ENCODE measurements around the gene SULT4A1. TPM values are rescaled to one million over a fixed set of nuclear protein-coding genes. Genes with fewer than 3 reads are reported as not detected.

Gene SULT4A1
- total and polyA plus RNA-seq, 12 donors, result 0.19 to 1.2 (median 0.29) TPM; not detected in 2

- no peaks in the 10 kb centered on the region for H3K9me3 ChIP-seq
- H3K4me1 ChIP-seq, result no peaks in the 10 kb centered on the region
- intact Hi-C loops (cut with DNase I), result loop anchor here in 3 of 10 donors (5.0 to 10.0 kb wide), 3 partner anchors 53 to 501 kb away; no protein-coding TSS in a partner anchor
- no peak overlapping the region for H3K27ac ChIP-seq
- no peak for ATAC-seq
- TF ChIP-seq CTCF (IDR thresholded peaks at IDR 0.05), result no peak
- peaks cover 14 to 64% (median 42%) of the 10 kb centered on the region in 7 donors for H3K27me3 ChIP-seq
- H3K4me3 ChIP-seq, result no peak overlapping the region
- 89 to 93% methylated on average over 6 of the region's 6 CpGs for WGBS, 2 donors
- DNase-seq, result no peak
- H3K36me3 ChIP-seq, result no peaks in the 10 kb centered on the region
These were observed 23.5 kb upstream of the SULT4A1 start for GRCh38 chr22:43885786-43886185.

- peak in 4 of 9 donors; percentile 1 to 16 (median 4) for TF ChIP-seq CTCF (IDR thresholded peaks at IDR 0.05)
- intact Hi-C loops (cut with DNase I), result loop anchor here in 3 of 10 donors (5.0 to 10.0 kb wide), 3 partner anchors 53 to 500 kb away; no protein-coding TSS in a partner anchor
- WGBS, 2 donors, result 66 to 69% methylated on average over 7 of the region's 7 CpGs
- peaks cover 9 to 64% (median 37%) of the 10 kb centered on the region in 7 donors for H3K27me3 ChIP-seq
- ATAC-seq, result no peak
- no peak overlapping the region for H3K27ac ChIP-seq
- no peak for DNase-seq
- no peaks in the 10 kb centered on the region for H3K4me1 ChIP-seq
- H3K36me3 ChIP-seq, result no peaks in the 10 kb centered on the region
- H3K4me3 ChIP-seq, result no peak overlapping the region
- no peaks in the 10 kb centered on the region for H3K9me3 ChIP-seq
These were observed 23.0 kb upstream of the SULT4A1 start for GRCh38 chr22:43885319-43885671.

GRCh38 chr22:43884600-43885318, 22.4 kb upstream of the SULT4A1 start:
- Histone ChIP-seq H3K27me3 (peaks cover 6 to 64% (median 32%) of the 10 kb centered on the region in 7 donors), H3K27ac (no peak overlapping the region), H3K36me3 (no peaks in the 10 kb centered on the region), H3K4me3 (no peak overlapping the region), H3K4me1 (no peaks in the 10 kb centered on the region), H3K9me3 (no peaks in the 10 kb centered on the region)
- 23 to 26% methylated on average over 17 to 18 of the region's 18 CpGs for WGBS, 2 donors
- DNase-seq (peak; percentile 49 to 71), ATAC-seq (peak in 6 of 8 donors; percentile 33 to 66 (median 52))
- TF ChIP-seq CTCF (IDR thresholded peaks at IDR 0.05), result peak; percentile 52 to 85 (median 76)
- intact Hi-C loops (cut with DNase I), result loop anchor here in 3 of 10 donors (5.0 to 10.0 kb wide), 3 partner anchors 52 to 500 kb away; no protein-coding TSS in a partner anchor

- H3K27ac ChIP-seq, result no peak overlapping the region
- TF ChIP-seq CTCF (IDR thresholded peaks at IDR 0.05), result no peak
- H3K4me1 ChIP-seq, result no peaks in the 10 kb centered on the region
- H3K27me3 ChIP-seq, result peaks cover 6 to 58% (median 23%) of the 10 kb centered on the region in 7 donors
- DNase-seq, result no peak
- WGBS, 2 donors, result 82 to 88% methylated on average over 17 of the region's 17 CpGs
- no peak for ATAC-seq
- H3K36me3 ChIP-seq, result no peaks in the 10 kb centered on the region
- no peak overlapping the region for H3K4me3 ChIP-seq
- no peaks in the 10 kb centered on the region for H3K9me3 ChIP-seq
- intact Hi-C loops (cut with DNase I), result loop anchor here in 2 of 10 donors (10.0 kb wide), 2 partner anchors 489 to 499 kb away; no protein-coding TSS in a partner anchor
These were observed 21.6 kb upstream of the SULT4A1 start for GRCh38 chr22:43883719-43884415.

Measured in heart right ventricle (tissue), 16 donors.